Skeletal muscle cell (primary cell): Measurements from ENCODE around the gene TLX2.
"Not testable (repeated sequence)": the region's sequence is repeated elsewhere in the genome, so short reads cannot be mapped to it uniquely, and the experiment has no call there.

Experiments
- DNase-seq: peaks from one replicate; pipeline ENCODE4 v3.0.0-alpha.2; 2010; ENCODE audit warnings: low read depth
- H3K4me3 ChIP-seq: 2 replicates; pipeline ENCODE4 v1.5.1; 2011; ENCODE audit warnings: low read depth, mild to moderate bottlenecking, control low read depth, low read length, moderate library complexity

TLX2 gene

DNA sequence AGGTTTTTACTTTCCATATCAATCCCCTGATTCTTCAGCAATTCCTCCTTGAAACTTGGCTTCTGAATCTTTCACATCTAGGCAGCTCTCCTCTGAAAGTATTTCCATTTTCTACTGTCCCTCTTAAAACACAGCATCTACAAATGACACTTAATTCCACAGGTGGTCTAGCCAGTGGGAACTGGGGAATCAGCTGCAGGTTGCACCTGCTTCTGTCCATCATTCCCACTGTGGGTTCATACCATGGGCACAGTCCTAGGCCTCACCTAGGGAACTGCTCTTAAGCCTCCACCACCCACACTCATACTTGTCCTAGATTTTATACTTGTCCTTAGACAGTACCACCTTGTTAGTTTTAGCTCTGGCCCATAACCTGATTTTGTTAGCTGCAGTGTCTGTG is 37.3 kb downstream of the TLX2 start:
- DNase-seq: no peak
- no peak overlapping the region for H3K4me3 ChIP-seq

DNA sequence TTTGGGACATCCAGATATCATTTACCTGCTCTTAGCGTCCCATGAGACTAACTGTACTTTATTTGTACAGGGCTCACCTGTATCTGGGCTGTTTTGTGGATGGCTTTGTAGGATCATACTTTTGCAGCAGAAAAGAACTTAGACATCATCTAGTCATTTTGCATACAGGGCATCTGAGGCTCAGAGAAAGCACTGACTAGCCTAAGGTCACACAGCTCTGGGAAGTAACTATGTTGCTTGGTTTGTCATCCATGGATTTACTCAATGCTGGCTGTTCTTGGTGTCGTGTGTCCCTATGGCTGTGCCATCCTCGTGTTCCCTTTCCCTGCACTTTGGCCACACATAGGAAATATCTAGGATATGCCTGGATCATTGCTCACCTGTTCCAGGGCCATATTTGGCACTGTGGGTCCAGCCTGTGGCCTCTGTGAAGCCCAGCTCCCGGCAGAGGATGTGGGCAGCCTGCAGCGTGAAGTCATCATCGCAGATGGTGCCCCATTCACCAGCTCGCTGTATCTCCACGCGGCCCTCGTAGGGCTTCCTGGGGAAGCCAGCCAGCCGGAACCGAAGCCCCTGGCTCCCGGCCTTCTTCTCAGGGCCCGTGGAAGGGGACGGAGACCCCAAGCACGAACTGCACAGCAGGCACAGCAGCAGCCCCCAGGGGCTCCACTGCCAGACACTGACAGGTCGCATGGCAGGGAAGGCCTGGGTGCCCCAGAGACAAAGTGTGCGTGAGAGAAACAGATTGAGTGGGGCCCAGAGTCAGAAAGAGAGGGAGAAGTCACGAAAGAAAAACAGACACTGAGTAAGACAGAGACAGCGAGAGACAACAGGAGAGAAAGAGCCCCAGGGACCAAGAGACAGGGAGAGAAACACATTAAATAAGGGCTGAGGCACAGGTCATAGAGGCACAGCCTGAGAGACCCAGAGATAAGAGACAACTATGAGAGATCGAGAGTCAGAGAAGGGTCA is 38.0 kb downstream of the TLX2 start:
- peak overlapping the region; percentile 93 for H3K4me3 ChIP-seq
- DNase-seq: no peak

DNA sequence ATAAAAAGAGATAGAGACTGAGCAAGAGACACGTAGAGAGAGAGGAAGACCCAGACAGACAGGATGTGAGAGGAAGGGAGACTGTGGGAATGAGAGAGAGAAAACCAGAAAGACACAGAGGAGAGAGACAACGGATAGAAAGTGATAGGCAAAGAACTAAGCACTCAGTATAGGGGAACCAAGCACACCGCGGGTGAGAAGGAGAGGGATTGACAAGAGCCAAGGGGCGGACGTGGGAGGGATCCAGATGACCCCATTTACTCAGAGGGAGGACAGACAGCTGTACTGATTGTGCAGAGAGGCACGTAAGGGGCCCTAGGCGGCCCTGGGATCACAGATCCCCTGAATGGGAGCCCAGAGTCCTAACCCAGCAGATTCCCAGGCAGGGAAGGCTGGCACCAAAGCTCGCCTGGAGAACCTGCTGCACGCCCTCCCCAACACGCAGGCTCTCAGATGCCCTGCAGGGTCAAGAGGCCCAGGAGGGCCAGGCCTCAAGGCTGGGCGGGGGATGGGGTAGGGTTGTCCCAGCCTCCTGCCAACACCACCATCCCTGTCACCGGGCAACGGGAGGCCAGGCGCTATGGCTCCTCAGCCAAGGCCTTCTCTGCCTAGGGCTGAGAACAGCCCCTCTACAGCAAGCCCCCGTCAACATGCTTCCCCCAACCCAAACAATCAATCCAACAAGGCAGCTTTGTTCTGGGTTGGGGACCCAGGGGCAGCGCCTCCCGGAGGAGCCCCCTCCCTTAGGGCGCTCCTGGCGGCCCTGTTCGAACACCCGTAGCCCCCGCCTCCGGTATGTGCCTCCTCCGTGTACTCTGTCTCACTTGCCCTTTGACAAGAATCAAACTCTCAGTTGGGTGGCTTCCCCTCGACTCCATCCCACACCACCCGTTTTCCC is 38.9 kb downstream of the TLX2 start:
- DNase-seq: no peak
- peak overlapping the region; percentile 93 for H3K4me3 ChIP-seq

DNA sequence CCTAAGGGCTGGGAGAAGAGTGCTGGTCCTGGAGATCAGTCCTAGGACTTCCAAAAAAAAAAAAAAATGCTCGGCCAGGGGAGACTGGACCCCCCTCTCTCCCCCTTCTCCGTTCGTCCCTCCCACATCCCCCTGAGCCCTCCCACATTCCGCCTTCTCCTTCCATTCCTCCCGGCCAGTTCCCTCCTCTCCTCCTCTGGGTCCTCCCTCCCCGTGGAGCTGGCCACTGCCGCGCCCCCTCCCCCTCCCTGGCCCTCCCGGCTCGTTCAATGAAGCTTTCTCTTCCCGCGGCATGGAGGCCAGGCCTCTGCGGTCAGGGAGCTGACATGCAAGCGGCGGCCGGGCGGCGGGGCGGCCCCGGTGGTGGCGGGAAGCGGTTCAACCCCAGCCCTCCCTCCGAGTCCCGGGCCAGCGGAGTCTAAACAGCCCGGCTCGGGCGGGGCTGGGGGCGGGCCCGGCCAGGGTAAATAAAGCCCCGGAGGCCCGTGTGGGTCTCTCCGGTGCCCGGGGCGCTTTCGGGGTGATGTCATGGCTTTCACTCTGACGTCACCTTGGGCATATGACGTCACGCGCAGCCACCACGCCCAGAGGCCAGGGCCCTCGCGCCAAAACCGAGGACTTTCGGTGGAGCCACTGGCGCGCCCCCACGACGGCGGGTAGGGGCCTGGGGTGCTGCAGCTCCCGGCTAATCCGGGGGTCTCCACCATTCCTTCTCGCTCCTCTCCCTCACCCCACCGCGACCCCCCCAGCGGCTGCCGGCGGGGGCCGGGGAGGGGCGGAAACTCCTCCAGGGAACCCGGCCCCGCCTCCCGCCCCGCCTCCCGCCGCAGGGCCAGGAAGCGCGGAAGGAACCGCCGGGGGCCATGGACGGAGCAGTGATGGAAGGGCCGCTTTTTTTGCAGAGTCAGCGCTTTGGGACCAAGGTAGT is 39.9 kb downstream of the TLX2 start, which contains the start of the genes DOK1 and LOXL3:
Gene DOK1 (plus strand): TSS at position 829 of the 928 bp plus-strand sequence. CDS start 35 bp downstream, at position 864.
Gene LOXL3 (minus strand): TSS at position 51 of the 928 bp plus-strand sequence. CDS start 1,308 bp downstream, outside the sequence.
- DNase-seq: peak; percentile 73
- H3K4me3 ChIP-seq: peak within 1 kb of the TSS; percentile 93

- DNase-seq: no peak
- peak overlapping the region; percentile 93 for H3K4me3 ChIP-seq
Measured at GRCh38 chr2:74554820-74555531, 40.7 kb downstream of the TLX2 start.

DNA sequence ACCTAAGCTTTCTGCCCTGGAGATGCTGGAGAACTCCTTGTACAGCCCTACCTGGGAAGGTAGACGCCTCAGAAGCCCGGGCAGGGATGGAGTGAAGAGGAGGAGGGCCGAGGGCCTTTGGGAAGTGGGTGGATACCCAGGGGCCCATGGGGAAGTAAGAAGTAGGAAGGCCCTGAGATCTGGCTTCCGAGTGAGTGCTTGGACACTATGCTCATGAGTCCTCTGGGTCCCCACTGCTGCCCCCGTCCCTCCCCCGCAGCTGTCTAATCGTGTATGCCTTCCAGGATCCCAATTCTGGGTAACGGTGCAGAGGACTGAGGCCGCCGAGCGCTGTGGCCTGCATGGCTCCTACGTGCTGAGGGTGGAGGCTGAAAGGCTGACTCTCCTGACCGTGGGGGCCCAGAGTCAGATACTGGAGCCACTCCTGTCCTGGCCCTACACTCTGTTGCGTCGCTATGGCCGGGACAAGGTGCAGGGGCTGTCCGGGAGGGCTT is 41.4 kb downstream of the TLX2 start:
- no peak for DNase-seq
- peak overlapping the region; percentile 93 for H3K4me3 ChIP-seq

- DNase-seq: no peak
- H3K4me3 ChIP-seq: no peak overlapping the region
Measured at GRCh38 chr2:74556159-74556558, 41.9 kb downstream of the TLX2 start.

GRCh38 chr2:74556831-74557370 is 42.7 kb downstream of the TLX2 start:
- no peak overlapping the region for H3K4me3 ChIP-seq

GRCh38 chr2:74558284-74559230 is 44.3 kb downstream of the TLX2 start:
- no peak for DNase-seq
- H3K4me3 ChIP-seq: no peak overlapping the region

More at GRCh38 chr2:74556831-74557370, 42.7 kb downstream of the TLX2 start:
- no peak for DNase-seq

DNA sequence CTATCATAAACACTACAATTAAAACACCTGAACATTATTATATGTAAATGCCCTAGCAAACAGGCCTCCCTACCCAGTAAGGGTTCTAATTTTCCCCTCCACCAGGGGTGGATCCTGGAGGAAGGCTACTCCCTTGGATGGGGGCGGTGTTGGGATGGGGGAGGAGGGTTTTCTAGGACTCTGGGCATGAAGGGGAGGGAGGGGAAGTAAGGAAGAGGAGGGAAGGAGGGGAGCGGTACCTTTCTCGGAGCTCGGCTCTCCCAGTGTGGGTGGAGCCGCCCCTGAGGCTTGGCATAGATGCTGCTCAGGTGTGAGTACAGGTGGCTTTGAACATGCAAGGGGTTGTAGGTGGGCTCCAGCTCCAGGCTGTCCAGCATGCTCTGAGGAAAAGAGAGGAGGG is 45.7 kb downstream of the TLX2 start:
- no peak for DNase-seq
- no peak overlapping the region for H3K4me3 ChIP-seq

GRCh38 chr2:74560591-74560990 is 46.3 kb downstream of the TLX2 start:
- no peak overlapping the region for H3K4me3 ChIP-seq
- no peak for DNase-seq

- not testable (repeated sequence) for DNase-seq, H3K4me3 ChIP-seq
Measured at GRCh38 chr2:74561022-74561421, 46.8 kb downstream of the TLX2 start.

GRCh38 chr2:74562126-74562775 is 48.0 kb downstream of the TLX2 start:
- H3K4me3 ChIP-seq: no peak overlapping the region
- DNase-seq: no peak

- no peak overlapping the region for H3K4me3 ChIP-seq
- no peak for DNase-seq
Measured at GRCh38 chr2:74564222-74564621, 50.0 kb downstream of the TLX2 start.

- no peak for DNase-seq
- H3K4me3 ChIP-seq: no peak overlapping the region
Measured at GRCh38 chr2:74566076-74566753, 52.0 kb downstream of the TLX2 start.

DNA sequence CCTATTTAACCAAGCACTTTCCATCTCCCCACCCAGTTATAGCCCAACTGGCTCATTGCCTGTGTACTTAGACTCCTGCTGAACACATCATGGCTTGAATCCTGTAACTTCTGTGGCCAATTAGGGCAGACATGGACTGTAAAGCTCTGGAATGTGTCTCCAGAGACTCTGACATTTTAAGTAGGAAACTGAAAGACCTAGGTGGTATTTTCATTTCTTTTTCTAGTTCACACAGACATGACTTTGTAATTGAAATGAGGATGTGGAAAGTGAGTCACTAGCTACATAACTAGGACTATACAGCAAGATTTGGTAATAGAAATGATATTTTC is 52.5 kb downstream of the TLX2 start:
- peak; percentile 89 for DNase-seq
- H3K4me3 ChIP-seq: no peak overlapping the region
